ENCODE measurements around the gene NCAPG. TPM values are rescaled to one million over a fixed set of nuclear protein-coding genes. Genes with fewer than 3 reads are reported as not detected.

NCAPG gene, protein sequence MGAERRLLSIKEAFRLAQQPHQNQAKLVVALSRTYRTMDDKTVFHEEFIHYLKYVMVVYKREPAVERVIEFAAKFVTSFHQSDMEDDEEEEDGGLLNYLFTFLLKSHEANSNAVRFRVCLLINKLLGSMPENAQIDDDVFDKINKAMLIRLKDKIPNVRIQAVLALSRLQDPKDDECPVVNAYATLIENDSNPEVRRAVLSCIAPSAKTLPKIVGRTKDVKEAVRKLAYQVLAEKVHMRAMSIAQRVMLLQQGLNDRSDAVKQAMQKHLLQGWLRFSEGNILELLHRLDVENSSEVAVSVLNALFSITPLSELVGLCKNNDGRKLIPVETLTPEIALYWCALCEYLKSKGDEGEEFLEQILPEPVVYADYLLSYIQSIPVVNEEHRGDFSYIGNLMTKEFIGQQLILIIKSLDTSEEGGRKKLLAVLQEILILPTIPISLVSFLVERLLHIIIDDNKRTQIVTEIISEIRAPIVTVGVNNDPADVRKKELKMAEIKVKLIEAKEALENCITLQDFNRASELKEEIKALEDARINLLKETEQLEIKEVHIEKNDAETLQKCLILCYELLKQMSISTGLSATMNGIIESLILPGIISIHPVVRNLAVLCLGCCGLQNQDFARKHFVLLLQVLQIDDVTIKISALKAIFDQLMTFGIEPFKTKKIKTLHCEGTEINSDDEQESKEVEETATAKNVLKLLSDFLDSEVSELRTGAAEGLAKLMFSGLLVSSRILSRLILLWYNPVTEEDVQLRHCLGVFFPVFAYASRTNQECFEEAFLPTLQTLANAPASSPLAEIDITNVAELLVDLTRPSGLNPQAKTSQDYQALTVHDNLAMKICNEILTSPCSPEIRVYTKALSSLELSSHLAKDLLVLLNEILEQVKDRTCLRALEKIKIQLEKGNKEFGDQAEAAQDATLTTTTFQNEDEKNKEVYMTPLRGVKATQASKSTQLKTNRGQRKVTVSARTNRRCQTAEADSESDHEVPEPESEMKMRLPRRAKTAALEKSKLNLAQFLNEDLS
- 10 to 100 TPM in 1 of 2 donors, 1 to 10 TPM in 1; 7.6 to 13.3 TPM for total RNA-seq
- 12.5 TPM for polyA plus RNA-seq (ENCODE audit: insufficient read depth, low read depth, low replicate concordance)
- long read RNA-seq, donor 1, full-length matches to known transcripts = 1 of 1 reads
- long read RNA-seq, donor 1, partial matches to known transcripts = 0 of 1 reads
- long read RNA-seq, donor 1, other reads (novel, unspliced or antisense) = 0 of 1 reads
- long read RNA-seq, donor 2, full-length matches to known transcripts = 1 of 1 reads
- long read RNA-seq, donor 2, partial matches to known transcripts = 0 of 1 reads
- long read RNA-seq, donor 2, other reads (novel, unspliced or antisense) = 0 of 1 reads

DNA sequence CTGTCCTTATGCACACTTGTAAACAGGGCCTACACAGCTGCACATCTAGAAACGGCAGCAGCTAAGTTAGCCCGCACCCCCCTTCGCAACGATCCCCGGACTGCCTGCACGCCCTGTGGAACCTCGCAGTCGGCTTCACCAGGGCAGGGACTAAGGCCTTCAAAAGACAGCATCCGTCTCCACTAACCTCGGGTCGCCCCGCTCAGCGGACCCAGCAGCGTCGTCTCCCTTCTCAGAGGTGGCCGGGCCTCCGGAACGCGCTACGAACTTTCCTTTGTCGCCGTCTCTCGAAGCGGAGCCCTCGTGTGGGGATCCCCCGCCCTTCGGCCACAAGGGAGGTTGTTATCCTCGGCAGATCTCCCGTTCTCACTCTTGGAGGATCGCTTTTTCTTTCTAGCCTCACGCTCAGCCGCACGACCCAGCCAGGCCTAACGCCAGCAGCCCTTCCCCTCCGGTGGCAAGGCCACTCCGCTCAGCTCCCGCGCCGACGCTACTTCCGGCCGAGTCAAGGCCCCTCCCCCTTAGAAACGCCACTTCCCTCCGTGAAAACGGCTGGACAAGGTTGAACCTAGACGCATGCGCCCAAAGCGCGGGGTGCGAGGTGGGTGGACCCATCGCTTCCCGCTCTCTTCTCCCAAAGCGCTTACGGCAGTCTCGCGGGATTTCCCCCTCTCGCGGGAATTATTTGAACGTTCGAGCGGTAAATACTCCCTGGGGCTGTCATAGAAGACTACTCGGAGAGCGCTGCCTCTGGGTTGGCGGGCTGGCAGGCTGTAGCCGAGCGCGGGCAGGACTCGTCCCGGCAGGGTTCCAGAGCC lies at the start of gene NCAPG, which contains the start of gene DCAF16:
NCAPG (plus strand) TSS at position 720 of the 818 bp plus-strand sequence. CDS start 99 bp downstream, outside the sequence.
DCAF16 (minus strand) TSS at position 498 of the 818 bp plus-strand sequence. CDS start 6,616 bp downstream, outside the sequence.
- Histone ChIP-seq H3K4me1 (peaks cover 28% of the 10 kb centered on the region), H3K36me3 (ENCODE audit: low read depth, missing control alignments) (no peaks in the 10 kb centered on the region), H3K9me3 (no peaks in the 10 kb centered on the region), H3K27me3 (no peaks in the 10 kb centered on the region), H3K27ac (peak within 1 kb of the TSS; percentile 98), H3K4me3 (peak within 1 kb of the TSS; percentile 83 to 93)
- 0 to 1% methylated on average over 34 to 69 of the region's 69 CpGs for WGBS, 2 donors
- intact Hi-C loops (cut with DNase I; ENCODE audit: low total_unique reads) = no loop called here
- peak; percentile 99 for DNase-seq
- TF ChIP-seq POLR2A (IDR thresholded peaks at IDR 0.05) = peak; percentile 96
- TF ChIP-seq, protein P1, sequence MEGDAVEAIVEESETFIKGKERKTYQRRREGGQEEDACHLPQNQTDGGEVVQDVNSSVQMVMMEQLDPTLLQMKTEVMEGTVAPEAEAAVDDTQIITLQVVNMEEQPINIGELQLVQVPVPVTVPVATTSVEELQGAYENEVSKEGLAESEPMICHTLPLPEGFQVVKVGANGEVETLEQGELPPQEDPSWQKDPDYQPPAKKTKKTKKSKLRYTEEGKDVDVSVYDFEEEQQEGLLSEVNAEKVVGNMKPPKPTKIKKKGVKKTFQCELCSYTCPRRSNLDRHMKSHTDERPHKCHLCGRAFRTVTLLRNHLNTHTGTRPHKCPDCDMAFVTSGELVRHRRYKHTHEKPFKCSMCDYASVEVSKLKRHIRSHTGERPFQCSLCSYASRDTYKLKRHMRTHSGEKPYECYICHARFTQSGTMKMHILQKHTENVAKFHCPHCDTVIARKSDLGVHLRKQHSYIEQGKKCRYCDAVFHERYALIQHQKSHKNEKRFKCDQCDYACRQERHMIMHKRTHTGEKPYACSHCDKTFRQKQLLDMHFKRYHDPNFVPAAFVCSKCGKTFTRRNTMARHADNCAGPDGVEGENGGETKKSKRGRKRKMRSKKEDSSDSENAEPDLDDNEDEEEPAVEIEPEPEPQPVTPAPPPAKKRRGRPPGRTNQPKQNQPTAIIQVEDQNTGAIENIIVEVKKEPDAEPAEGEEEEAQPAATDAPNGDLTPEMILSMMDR (IDR thresholded peaks at IDR 0.05) = no peak

DNA sequence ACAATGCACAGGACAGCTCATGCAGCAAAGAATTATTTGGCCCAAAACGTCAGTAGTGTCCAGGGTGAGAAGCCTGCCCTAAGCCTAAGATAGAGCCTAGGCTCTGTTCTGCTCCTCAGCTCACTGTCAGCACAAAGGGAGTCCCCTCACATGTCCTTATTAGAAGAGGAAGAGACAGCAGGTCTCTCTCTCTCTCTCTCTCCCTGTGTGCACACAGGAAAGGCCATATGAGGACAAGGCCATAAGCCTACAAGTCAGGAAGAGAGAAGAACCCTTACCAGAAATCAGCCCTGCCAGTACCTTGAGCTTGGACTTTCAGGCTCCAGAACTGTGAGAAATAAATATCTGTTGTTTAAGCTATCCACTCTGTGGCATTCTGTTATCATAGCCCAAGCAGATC lies 49.7 kb upstream of the NCAPG start:
- DNase-seq = no peak
- no peak for TF ChIP-seq POLR2A (IDR thresholded peaks at IDR 0.05)
- H3K27ac ChIP-seq = no peak overlapping the region
- H3K27me3 ChIP-seq = no peaks in the 10 kb centered on the region
- no peaks in the 10 kb centered on the region for H3K9me3 ChIP-seq
- H3K4me1 ChIP-seq = no peaks in the 10 kb centered on the region
- intact Hi-C loops (cut with DNase I; ENCODE audit: low total_unique reads) = no loop called here
- WGBS, 2 donors = 50% methylated on average over 1 of the region's 1 CpG
- H3K4me3 ChIP-seq = no peak overlapping the region
- no peaks in the 10 kb centered on the region for H3K36me3 ChIP-seq (ENCODE audit: low read depth, missing control alignments)

DNA sequence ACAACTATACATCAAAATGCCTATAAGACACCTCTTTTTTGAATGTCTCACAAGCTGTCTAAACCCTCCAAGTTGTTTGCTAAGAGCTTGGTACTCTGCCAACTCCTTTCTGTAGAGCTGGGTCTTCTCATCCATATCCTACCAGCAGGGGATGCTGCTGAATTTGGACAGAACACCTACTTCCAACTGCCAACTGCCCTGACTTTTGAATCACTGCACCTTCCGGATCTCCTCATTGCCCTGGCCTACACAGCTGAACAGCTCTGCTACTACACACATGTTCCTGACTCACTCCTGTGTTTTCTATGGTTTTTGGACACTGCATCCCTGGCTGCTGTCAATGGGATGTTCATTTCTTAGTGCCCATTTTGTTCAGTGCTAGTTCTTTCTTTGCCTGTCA lies 48.1 kb upstream of the NCAPG start:
- H3K4me1 ChIP-seq = no peaks in the 10 kb centered on the region
- intact Hi-C loops (cut with DNase I; ENCODE audit: low total_unique reads) = no loop called here
- no peaks in the 10 kb centered on the region for H3K27me3 ChIP-seq
- H3K36me3 ChIP-seq (ENCODE audit: low read depth, missing control alignments) = no peaks in the 10 kb centered on the region
- no peak overlapping the region for H3K4me3 ChIP-seq
- DNase-seq = no peak
- H3K9me3 ChIP-seq = no peaks in the 10 kb centered on the region
- WGBS, 2 donors = 70 to 75% methylated on average over 1 of the region's 1 CpG
- TF ChIP-seq, protein P1 (IDR thresholded peaks at IDR 0.05) = no peak
- TF ChIP-seq POLR2A (IDR thresholded peaks at IDR 0.05) = no peak
- H3K27ac ChIP-seq = no peak overlapping the region

DNA sequence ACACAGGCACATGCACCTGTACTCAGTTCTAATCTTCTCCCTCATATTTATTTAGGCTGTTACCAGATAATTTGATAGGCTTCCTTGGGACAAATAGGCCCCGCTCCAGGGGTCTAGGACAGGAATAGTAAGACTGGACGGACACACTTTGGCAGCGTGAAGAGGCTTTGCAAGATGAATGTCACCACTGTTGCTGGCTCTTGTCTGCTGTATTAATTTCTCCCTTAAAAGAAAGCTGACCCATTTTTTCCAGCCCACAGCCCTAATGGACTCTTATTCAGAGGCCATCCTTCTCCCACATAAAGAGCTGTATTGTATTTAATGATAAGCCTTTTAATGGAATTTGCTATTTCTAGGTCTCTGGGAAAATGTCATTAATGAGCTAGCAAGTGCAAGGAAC lies 47.4 kb upstream of the NCAPG start:
- no peaks in the 10 kb centered on the region for H3K4me1 ChIP-seq
- intact Hi-C loops (cut with DNase I; ENCODE audit: low total_unique reads) = no loop called here
- H3K4me3 ChIP-seq = no peak overlapping the region
- TF ChIP-seq, protein P1 (IDR thresholded peaks at IDR 0.05) = no peak
- TF ChIP-seq POLR2A (IDR thresholded peaks at IDR 0.05) = no peak
- H3K27me3 ChIP-seq = no peaks in the 10 kb centered on the region
- no peak for DNase-seq
- H3K27ac ChIP-seq = no peak overlapping the region
- H3K36me3 ChIP-seq (ENCODE audit: low read depth, missing control alignments) = no peaks in the 10 kb centered on the region
- WGBS, 2 donors = 45 to 58% methylated on average over 3 of the region's 3 CpGs
- no peaks in the 10 kb centered on the region for H3K9me3 ChIP-seq

Data from testis (tissue), 5 donors.